Activated gamma-delta T cell treated with anti-CD3 and anti-CD28 coated beads, Interleukin-2, amount 50 U/mL, for 16 hours (primary cell): ENCODE data around the gene CETP.
"Not testable (repeated sequence)": the region's sequence is repeated elsewhere in the genome, so short reads cannot be mapped to it uniquely, and the experiment has no call there.

Source experiments
- DNase-seq: peaks from one replicate; pipeline ENCODE4 v3.0.0-alpha.2; 2020; ENCODE audit warnings: low read depth

CETP gene

DNA sequence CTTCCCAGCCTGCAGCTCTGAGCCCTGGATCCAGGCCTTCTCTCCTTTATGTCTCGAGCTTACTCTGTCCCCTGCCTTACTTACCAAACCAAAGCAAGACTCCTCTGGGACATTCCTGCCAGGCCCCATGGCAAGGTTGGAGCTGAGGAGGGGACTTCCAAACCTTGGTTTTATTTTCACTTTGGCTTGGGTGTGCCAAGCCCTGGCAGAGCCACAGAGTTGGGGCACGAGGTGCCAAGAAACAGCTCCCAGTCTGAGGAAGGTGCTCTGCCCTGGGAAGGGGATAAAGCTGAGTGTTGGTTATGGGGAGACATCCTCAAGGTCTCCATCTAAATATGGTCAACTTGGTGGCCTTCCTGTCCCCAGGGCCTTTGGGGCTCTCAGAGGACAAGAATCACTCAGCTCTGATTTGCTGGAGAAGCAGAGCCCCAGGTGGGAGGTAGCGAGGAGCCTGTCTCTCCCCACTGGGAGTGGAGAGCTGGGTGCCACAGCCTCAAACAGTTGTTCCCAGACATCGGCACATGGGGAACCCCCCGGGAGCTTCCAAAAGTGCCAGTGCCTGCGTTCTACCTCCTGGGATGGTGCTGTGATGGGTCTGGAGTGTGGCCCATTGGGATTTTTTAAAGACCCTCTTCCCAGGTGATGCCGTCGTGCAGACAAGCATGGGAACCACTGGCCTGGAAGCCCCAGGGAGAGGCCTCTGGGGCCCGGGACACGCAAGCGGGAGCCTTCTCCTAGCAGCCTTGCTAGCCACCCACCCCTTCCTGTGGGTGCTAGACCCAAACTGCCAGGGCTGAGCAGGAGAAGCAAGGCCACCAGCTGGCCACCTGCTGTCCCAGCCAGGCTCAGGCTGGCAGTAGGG is 37.9 kb downstream of the CETP start:
- no peak for DNase-seq

DNA sequence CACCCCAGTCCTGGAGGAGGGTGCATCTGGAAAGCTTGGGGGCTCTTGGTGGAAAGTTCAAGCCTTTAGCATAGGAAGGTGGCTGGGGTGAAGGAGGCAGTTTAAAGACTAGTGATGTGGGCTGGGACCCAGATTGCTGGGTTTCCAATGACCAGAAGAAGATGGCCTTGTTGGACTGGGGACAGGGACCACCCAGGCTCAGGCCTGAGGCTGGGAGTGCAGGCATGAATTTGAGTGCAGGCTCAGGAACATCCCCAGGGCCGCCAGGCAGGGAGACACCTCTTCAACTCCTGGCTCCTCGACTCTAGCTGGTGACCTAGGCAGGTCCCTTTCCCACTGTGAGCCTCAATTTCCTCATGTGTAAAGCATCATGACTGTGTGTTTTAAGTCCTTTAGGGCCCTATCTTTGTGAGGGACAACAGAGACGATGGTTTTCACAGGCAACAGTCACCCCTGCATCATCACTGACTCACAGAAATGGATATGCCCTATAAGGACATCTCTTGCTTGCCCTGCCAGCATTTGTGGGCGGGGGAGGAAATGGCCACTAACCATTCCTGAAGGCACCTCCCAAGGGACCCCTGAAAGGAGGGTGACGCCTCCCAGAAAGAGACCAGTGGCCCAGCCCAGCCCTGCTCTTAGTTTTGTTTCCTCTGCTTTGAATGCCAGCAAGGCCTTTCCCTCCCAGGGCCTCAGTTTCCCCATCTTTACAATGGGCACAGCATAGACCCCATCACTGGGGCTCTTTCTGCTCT is 38.7 kb downstream of the CETP start:
- DNase-seq = peak; percentile 46

DNA sequence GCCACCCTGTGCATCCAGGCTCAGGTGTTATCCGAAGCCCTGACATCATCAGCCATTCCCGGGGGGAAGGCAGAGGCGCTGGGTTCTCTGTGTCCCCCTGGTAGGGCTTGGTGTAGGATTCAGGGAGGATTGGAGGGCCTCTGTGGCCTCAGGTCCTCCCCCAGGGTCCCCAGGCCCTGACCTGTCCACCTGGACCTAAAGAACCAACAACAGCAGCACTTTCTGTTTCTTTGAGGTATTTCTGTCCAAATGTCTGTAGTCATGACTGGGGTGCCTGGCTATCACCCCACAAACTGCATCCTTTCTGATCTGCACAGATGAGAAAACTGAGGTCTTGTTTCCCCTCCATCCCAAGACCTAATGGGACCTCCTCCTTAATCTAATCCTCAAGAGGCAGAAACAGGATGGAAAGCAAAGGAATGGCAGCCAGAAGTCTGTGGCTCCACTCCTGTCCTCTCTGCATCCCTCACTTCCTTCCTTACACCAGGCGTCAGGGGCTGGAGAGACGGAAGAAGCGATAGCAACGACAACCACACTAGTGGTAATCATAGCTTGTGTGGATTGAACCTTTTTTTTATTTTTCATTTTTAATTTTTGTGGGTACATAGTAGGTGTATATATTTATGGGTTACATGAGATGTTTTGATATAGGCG is 39.4 kb downstream of the CETP start:
- no peak for DNase-seq

DNA sequence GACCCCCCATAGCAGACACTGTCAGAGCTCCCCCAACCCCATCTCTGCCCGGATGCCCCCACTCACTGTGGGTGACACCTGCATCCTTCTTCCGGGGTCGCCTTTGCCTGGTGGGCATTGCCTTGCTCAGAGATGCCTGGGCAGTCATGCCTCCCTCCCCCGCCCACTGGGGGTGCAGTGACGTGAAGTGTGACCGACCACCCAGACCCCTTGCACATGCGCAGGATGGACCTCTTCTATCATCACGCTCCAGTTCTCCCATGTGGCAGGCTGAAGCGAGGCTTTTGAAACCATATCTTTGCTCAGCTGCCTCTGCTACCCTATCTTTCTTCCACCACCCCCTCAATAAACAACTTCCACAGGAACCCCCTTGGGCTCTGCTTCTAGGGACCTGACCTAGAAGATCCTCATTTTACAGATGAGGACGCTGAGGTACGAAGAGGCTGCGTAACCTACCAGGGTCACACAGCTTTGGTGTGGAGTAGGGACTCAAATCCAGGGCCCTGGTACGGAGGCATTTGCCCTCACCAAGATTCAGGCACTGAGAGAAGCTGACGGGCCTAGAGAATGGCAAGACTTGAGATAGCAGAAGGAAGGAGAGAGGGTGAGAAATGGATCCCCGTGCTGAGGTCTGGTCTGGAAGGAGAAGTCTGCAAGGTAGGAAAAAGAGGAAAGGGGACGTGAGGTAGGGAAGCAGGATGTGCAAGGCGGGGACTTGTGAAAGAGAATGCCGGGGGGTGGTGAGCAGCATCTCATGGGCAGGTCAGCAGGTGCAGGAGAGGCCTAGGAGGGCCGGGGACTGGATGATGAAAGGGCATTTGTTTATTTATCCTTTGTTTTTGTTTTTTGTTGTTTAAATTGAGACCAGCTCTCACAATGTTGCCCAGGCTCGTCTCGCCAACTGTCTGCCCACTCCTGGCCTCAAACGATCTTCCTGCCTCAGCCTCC is 42.0 kb downstream of the CETP start:
- DNase-seq = no peak

DNA sequence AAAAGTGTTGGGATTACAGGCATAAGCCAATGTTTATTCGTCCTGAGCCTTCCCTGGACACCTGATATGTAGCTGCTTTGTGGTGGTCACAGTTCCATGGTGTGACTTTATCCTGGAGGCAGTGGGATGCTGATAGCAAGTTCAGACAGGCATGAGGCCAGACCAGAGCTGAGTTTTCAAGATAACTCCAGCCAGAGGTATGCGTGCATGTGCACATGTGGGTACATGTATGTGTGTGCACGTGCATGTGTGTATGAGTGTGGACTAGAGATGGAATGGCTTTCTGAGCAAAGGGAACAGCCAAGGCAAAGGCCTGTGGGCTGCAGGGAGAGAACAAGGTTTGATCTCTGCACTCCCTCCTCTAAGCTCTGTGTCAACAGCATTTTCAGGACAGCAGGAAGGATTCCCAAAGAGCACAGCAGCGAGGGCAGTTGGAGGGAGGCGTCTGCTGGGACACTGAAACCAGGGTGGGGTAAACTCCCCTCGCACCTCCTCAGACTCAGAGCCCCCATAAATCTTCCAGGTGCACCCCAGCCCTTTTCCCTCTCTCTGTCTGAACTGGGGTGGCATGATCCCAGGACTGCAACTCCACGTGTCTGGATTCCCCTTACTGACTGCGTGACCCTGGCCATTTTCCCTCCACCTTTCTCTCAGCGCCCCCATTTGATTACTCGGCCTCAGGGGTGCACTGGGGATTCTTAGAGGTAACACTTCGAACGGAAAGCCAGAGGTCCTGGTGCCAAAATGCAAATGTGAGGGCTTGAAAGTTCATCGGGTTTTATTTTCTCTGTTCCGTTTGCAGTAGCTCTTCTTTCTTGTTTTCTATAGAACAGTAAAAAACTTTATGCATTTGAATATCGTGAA is 42.9 kb downstream of the CETP start:
- no peak for DNase-seq

DNA sequence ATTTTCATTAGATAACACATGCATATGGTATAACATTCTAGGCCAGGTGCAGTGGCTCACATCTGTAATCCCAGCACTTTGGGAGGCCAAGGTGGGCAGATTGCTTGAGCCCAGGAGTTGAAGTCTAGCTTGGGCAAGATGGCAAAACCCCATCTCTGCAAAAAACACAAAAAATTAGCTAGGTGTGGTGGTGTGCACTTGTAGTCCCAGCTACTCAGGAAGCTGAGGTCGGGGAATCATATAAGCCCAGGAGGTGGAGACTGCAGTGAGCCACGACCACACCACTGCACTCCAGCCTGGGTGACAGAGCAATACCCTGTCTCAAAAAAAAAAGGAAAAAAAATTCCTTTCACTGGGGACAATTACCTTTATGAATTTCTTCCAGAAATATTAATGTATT is 43.8 kb downstream of the CETP start:
- not testable (repeated sequence) for DNase-seq

DNA sequence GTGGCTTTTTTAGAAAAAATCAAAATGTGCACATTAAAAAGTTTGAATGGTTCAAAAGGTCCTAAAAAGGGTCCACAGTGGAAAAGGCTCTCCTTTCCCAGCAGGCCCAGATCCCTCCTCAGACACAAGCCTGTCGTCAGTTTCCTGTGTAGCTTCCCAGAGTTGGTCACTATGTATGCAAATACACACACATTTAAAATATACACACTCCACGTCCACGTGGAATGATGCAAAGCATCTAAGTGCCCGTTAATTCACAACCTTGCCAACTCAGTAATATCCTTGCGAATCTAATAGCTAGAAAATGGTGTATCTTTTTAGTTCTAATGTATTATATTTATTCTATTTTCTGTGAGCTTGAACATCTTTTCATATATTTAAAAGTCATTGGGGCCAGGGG is 45.3 kb downstream of the CETP start:
- no peak for DNase-seq

DNA sequence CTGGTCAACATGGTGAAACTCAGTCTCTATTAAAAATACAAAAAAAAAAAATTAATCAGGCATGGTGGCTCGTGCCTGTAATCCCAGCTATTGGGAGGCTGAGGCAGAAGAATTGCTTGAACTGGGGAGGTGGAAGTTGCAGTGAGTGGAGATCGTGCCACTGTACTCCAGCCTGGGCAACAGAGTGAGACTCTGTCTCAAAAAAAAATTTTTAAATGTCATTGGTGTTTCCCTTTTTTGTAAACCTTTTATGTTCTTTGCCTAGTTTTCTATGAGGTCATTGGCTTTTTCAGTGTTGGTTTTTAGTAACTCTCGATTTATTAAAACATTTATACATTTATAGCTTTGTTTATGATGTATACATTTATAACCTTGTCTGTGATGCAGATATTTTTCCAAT is 45.8 kb downstream of the CETP start:
- no peak for DNase-seq

DNA sequence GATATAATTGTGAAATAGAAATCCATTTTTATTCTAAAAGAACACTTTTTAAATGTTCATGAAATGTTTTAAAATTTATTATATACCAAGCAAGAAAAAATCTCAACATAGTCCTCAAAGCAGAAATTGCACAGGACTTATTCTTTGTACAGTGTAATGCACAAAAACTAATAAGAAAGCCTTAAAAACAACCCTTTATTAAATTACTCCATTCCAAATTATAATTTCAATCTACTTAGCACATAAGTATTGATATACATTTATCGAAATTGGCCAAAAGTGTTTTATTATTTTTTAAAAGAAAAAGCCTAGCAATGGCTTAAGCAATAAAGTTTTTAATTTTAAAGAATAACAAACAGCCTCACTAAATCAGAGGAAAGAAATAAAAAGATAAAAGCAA is 46.7 kb downstream of the CETP start:
- no peak for DNase-seq

DNA sequence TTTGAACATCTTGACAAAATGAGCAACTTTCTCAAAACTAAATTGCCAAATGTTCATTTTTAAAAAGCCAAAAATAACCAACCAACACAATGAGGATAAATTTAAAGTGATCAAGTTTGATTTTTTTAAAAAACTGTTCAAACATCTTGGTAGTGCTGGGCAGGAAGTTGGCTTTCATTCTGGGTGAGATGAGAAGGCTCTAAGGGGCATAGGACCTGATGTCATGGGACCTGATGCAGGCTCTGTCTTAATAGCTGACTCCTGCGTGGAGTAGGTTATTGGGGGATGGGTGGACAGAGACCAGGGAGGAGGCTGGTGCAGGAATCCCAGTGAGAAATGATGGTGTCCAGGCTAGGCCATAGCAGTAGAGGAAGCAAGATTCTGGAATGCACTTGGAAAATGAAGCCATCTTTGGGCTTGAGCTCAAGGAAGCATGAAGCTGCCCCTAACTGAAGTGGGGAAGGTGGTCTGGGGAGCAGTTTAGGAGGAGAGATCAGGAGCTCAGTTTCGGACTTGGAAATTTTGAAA is 48.0 kb downstream of the CETP start:
- no peak for DNase-seq

DNA sequence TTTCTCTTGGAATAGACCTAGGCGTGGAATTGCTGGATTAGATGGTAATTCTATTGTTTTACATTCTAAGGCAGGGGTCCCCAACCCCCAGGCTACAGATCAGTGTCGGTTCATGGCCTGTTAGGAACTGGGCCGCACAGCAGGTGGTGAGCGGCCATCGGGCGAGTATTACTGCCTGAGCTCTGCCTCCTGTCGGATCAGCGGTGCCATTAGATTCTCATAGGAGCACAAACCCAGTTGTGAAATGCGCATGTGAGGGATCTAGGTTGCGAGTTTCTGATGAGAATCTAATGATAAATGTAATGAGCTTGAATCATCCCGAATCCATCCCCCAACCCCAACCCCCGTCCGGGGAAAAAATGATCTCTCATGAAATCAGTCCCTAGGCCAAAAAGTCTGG is 50.6 kb downstream of the CETP start:
- no peak for DNase-seq

DNA sequence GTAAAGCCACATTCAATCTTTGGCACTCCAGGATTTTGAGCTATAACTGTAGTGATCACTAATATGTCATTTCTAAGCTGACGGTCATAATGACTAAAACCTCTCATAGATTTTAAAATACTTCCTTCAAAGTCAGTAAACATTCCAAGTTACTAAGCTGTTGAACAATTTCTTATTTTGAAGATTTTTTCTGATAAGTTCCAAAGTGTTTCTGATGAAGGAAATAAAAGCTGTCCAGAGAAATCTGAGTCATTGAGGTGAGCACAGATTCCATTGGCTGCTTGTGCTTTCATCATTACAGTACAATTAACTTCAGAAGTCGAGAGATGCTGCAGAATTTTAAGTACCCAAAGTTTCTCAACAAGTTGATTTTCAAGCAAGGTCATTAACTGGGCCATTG is 51.5 kb downstream of the CETP start:
- DNase-seq = no peak

DNA sequence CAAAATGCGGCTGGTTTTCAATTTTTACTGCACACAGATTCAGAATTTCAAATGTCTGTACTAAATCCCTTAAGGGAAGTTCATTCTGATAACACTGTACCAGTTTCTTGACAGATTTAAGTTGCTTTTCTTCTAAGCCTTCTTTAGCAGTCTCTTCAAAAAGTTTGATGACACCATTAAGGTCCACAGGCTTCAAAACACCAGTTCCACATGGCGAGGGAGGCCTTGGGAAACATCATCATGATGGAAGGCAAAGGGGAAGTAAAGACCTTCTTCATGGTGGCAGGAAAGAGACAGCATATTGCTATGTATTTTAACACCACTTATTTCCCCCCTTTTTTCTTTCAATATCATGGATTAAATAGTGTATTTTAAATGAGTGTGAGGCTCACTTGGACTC is 52.2 kb downstream of the CETP start:
- no peak for DNase-seq

DNA sequence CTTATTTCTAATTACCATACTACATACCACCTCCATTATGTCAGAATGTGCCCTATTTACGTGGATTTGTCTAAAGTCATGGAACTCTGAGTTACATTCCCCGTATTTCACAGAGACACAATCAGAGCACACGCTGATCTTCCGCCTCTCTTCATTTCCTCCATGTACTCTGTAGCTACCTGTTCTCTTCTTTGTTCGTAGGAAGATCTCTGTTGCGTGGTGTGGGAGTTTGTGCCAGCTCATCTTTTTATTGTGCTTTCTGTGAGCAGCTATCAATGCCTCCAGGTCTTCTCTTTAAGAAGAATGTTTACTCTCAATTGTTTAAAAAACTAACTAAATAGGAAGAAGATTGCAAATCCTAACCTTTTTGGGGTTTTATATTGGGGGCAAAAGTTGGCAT is 54.6 kb downstream of the CETP start:
- DNase-seq = no peak

DNA sequence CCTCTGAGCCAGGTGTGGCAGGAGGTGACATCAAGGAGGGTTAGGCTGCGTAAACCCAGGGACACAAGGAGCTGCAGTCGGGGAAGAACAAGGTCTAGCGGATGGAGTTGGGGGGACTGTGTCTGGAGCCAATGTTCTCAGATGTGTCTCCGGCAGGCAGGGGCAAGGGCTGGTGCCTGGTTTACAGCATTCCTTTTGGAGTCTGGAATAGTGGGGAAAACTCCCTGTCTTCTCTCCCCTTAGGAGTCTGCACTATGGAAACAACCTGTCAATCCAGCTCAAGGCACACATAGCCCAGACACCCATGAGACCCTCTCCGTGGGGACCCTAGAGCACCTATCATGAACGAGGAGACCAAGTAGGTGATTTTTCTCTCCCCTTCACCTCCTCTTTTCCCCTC is 55.1 kb downstream of the CETP start:
- DNase-seq = no peak

DNA sequence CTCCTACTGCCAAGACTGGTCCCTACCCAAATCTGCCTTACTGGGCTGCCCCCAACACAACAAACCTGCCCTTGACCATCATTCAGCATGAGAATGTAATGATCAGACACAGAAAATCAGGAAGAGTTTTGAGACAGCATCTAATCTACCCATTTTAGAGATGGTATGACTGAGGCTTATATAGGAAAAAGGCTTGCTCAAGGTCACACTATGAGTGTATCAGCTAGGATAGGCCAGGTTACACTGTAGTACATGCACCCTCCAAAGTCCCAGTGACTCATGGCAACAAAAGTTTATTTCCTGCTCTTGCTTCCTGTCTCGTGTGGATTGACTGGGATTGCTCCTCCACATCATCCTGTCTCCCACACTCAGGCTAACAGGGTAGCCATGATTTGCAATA is 55.5 kb downstream of the CETP start:
- DNase-seq = no peak

DNA sequence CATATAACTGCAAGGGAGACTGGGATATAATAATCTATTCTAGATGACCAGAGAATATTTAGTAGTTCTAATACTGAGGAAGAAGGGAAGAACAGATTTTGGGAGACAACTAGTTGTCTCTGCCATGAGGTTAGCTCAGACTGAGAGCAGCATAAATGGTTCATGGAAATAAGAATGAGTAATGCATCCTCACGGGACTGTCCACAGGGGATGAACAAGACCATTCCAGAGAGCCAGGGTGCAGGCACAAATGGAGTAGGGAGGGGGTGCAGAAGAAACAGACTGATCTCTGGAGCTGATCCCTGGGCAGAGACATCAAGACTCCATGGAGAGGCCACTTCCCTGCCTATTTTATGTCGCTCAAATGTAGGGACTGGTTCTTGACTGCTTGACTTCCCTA is 58.0 kb downstream of the CETP start:
- no peak for DNase-seq

DNA sequence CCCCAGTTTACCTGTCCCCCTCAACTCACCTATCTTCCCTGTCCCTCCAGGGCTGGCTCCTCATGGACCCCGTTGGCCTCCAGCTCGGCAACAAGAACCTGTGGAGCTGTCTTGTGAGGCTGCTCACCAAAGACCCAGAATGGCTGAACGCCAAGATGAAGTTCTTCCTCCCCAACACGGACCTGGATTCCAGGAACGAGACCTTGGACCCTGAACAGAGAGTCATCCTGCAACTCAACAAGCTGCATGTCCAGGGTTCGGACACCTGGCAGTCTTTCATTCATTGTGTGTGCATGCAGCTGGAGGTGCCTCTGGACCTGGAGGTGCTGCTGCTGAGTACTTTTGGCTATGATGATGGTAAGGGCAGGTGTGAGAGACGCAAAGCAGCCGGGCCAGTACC is 58.9 kb downstream of the CETP start:
- no peak for DNase-seq

DNA sequence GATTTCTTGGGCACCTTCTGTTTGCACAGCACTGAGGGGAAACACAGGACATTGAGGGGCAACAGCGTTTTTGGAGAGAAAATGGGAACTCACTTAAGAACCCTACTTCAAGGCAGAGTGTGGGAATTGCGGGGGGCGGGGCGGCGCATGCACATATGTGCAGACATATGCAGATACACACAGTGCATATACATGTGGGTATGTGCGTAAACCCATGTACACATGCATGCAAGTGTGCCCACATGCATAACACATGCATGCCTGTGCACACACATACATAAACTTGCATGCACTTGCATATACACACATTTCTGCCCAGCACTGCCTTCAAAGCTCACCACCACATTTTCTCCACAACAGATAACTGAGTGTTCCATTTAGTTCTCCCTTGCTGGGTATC is 60.0 kb downstream of the CETP start:
- DNase-seq = no peak

DNA sequence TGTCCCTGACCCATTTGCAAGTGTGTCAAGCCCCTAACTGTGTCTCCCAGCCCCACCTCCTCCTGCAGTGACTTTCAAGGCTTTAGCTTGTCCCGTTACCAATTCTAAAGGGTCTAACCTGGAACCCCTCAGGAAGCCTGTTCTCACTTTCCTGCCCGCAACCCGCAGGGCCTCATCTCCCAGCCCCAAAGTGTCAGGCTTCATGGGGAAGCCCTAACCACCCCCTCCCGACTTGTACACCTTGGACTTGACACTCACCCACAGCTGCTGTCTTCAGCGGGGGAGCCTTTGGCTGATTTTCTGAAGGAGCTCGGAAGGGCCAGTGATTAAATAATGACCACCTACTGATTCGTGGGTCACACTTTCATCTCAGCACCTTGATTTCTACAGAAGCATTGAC is 60.7 kb downstream of the CETP start:
- DNase-seq = no peak
